Smooth muscle cell (in vitro differentiated cells): Measurements from ENCODE around the gene VRK1. TPM values are rescaled to one million over a fixed set of nuclear protein-coding genes. Genes with fewer than 3 reads are reported as not detected.

Experiments
- DNase-seq: peaks from one replicate; lab custom pipeline; 2025; ENCODE audit not compliant: unreplicated experiment; lab: John Stamatoyannopoulos, UW
- H2AFZ ChIP-seq: fragments of 200-600 bp; sonication (generic); 2 replicates; pipeline ENCODE4 v1.6.0; 2016; ENCODE audit warnings: antibody characterized with exemption, low read depth, mild to moderate bottlenecking
- H3F3A ChIP-seq: fragments of 200-600 bp; sonication (generic); 2 replicates; pipeline ENCODE4 v1.6.0; 2017; ENCODE audit warnings: antibody characterized with exemption, low read depth
- H3K27ac ChIP-seq: fragments of 200-600 bp; sonication (generic); 2 replicates; pipeline ENCODE4 v1.5.1; 2016; ENCODE audit warnings: low read depth, mild to moderate bottlenecking
- H3K27me3 ChIP-seq: fragments of 200-600 bp; sonication (generic); 2 replicates; pipeline ENCODE4 v1.6.1; 2016; ENCODE audit warnings: low read depth, mild to moderate bottlenecking
- H3K36me3 ChIP-seq: fragments of 200-600 bp; sonication (generic); 2 replicates; pipeline ENCODE4 v1.5.1; 2016; ENCODE audit warnings: low read depth
- H3K4me1 ChIP-seq: fragments of 200-600 bp; sonication (generic); 2 replicates; pipeline ENCODE4 v1.5.1; 2016; ENCODE audit warnings: low read depth
- H3K4me2 ChIP-seq: fragments of 200-600 bp; sonication (generic); 2 replicates; pipeline ENCODE4 v1.6.0; 2016; ENCODE audit warnings: mild to moderate bottlenecking
- H3K4me3 ChIP-seq: fragments of 200-600 bp; sonication (generic); 2 replicates; pipeline ENCODE4 v1.5.1; 2016; ENCODE audit warnings: mild to moderate bottlenecking
- H3K79me2 ChIP-seq: fragments of 200-600 bp; sonication (generic); 2 replicates; pipeline ENCODE4 v1.6.0; 2016; ENCODE audit warnings: low read depth, mild to moderate bottlenecking
- H3K9ac ChIP-seq: fragments of 200-600 bp; sonication (generic); 2 replicates; pipeline ENCODE4 v1.6.0; 2016; ENCODE audit warnings: low read depth
- H3K9me3 ChIP-seq: fragments of 200-600 bp; sonication (generic); replicated peaks from 2 replicates; pipeline ENCODE4 v1.5.1; 2016; ENCODE audit warnings: low read depth
- H4K20me1 ChIP-seq: fragments of 200-600 bp; sonication (generic); 2 replicates; pipeline ENCODE4 v1.6.0; 2016; ENCODE audit warnings: low read depth
- CTCF ChIP-seq: fragments of 200-600 bp; sonication (generic); IDR thresholded peaks from 2 replicates; pipeline ENCODE4 v1.5.1; 2017; ENCODE audit warnings: borderline replicate concordance, mild to moderate bottlenecking, antibody characterized with exemption; ENCODE audit not compliant: insufficient read depth, poor library complexity, severe bottlenecking
- WGBS: methylation state at CpG from one replicate; pipeline ENCODE4 v1.1.7; 2016; ENCODE audit warnings: low lambda C conversion rate; 5-methylcytosine and 5-hydroxymethylcytosine counted together
- polyA plus RNA-seq: library from polyadenylated mRNA; unstranded; fragments of >200 nt; fragmentation: Nextera tagmentation; extraction: Ambion mirVana; gene quantifications from 2 replicates; pipeline ENCODE4 v1.2.1, GENCODE V29; 2016
- total RNA-seq: library from RNA; depleted of rRNA; stranded (reverse); fragments of >200 nt; gene quantifications from 2 replicates; pipeline ENCODE4 v1.2.3, GENCODE V29; 2014

Gene VRK1
- total and polyA plus RNA-seq, 2 experiments from 2014 or later, result 13.7 to 13.9 TPM

DNA sequence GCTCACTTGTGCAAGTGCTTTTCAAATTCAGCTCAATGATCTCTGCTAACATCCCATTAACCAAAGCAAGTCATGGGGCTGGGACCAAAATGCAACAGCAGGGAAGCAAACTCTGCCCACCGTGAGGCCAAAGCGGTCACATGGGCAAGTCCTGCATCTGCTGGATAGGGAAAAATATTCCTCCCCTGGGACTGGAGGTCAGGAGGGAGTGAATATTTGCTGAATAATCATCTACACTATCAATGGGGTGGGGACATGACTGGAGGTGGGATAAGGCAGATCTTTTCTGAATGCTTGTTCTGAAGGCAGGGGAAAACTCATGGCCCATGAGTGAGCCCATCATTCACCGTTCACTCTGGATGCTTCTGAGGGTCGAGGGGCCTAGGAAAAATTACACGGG is 45.1 kb upstream of the VRK1 start:
- Histone ChIP-seq H2AFZ (no peak overlapping the region), H3K36me3 (no peaks in the 10 kb centered on the region), H3F3A (no peaks in the 10 kb centered on the region), H4K20me1 (no peaks in the 10 kb centered on the region), H3K9me3 (no peaks in the 10 kb centered on the region), H3K27me3 (no peaks in the 10 kb centered on the region), H3K9ac (no peak overlapping the region), H3K4me3 (no peak overlapping the region), H3K4me2 (no peak overlapping the region), H3K79me2 (no peaks in the 10 kb centered on the region), H3K4me1 (peaks cover 5% of the 10 kb centered on the region), H3K27ac (no peak overlapping the region)
- DNase-seq, result no peak
- no peak for TF ChIP-seq CTCF
- WGBS, result 73% methylated on average over 5 of the region's 5 CpGs

DNA sequence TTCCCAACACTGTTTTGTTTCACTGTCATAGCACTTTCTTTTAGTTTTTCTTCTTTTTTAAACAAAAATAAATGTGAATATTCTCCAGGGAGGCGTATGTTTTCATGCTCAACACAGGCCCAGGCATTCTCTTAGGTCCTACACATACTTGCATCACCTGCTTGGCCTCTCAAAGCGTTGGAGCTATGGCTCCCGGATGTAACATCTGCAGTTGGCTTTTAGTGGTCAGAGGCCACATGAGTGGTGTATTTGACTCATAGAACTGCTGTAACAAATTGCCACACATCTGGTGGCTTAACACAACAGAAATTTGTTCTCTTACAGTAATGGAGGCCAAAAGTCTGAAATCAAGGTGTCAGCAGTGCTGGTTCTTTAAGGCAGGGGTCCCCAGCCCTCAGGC is 44.6 kb upstream of the VRK1 start:
- DNase-seq, result no peak
- Histone ChIP-seq H3K9me3 (no peaks in the 10 kb centered on the region), H2AFZ (no peak overlapping the region), H3K4me3 (no peak overlapping the region), H3K4me1 (peaks cover 5% of the 10 kb centered on the region), H3K27ac (no peak overlapping the region), H3K27me3 (no peaks in the 10 kb centered on the region), H3K79me2 (no peaks in the 10 kb centered on the region), H4K20me1 (no peaks in the 10 kb centered on the region), H3F3A (no peaks in the 10 kb centered on the region), H3K9ac (no peak overlapping the region), H3K36me3 (no peaks in the 10 kb centered on the region), H3K4me2 (no peak overlapping the region)
- 94% methylated on average over 3 of the region's 3 CpGs for WGBS
- TF ChIP-seq CTCF, result no peak

DNA sequence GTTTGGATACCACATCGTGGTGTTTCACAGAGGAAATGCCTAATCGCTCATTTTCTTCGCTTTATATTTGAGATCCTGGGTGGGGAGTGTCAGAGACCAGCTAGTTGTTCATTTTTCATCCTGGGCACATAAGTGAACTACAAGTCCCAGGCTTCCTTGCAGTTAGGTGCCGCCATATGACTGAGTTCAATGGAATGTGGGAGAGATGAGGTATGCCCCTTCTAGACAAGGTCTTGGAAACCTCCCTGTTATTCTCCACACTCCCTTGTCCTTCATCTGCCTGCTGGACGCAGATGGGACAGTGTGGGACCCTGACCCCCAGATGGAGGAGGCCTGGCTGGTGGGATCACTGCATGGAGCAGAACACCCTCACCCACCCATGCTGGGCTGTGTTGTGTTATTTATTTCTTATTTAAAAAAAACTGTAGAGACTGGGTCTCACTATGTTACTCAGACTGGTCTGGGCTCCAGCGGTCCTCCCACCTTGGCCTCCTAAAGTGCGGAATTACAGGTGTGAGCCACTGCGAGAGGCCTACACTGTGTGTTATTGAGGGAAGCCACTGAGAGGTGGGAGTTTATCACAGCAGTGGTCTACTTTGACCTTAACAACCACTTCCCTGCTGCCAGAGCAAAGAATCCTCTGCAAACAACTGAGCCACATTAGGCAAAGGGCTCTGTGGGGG is 42.9 kb upstream of the VRK1 start:
- WGBS, result 94% methylated on average over 8 of the region's 8 CpGs
- H2AFZ ChIP-seq, result no peak overlapping the region

More for the DNA sequence above, 42.9 kb upstream of the VRK1 start:
- Histone ChIP-seq H3K27me3 (no peaks in the 10 kb centered on the region), H3F3A (no peaks in the 10 kb centered on the region), H3K4me1 (peaks cover 5% of the 10 kb centered on the region), H3K27ac (no peak overlapping the region), H3K4me2 (no peak overlapping the region), H3K9ac (no peak overlapping the region), H3K9me3 (no peaks in the 10 kb centered on the region), H3K4me3 (no peak overlapping the region), H3K79me2 (no peaks in the 10 kb centered on the region), H3K36me3 (no peaks in the 10 kb centered on the region), H4K20me1 (no peaks in the 10 kb centered on the region)
- TF ChIP-seq CTCF, result no peak
- no peak for DNase-seq
